ENCODE data around the gene IL1B.
A peak's percentile ranks its signal among the peaks of the same experiment; 100 is the strongest.
"Not testable (repeated sequence)": the region's sequence is repeated elsewhere in the genome, so short reads cannot be mapped to it uniquely, and the experiment has no call there.

The IL1B gene

GRCh38 chr2:112836695-112837117 lies at the start of gene IL1B:
TSS of gene IL1B (minus strand) at chr2:112836779. CDS start at chr2:112836229, 550 bp downstream.
- no peak for DNase-seq

DNA sequence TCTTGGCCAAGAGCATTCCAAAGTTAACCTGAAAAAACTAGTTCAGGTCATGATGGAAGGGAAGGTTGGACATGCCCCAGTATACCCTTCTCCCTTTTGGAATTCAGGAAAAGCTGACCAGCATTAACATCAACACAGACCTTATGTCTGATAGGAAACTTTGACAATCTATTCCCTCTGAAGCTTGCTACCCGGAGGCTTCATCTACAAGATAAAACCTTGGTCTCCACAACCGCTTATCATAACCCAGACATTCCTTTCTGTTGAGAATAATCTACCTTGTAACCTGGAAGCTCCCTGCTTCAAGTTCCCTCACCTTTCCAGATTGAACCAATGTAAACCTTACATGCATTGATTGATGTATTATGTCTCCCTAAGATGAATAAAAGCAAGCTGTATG lies 49.7 kb upstream of the IL1B start:
- DNase-seq, result no peak

DNA sequence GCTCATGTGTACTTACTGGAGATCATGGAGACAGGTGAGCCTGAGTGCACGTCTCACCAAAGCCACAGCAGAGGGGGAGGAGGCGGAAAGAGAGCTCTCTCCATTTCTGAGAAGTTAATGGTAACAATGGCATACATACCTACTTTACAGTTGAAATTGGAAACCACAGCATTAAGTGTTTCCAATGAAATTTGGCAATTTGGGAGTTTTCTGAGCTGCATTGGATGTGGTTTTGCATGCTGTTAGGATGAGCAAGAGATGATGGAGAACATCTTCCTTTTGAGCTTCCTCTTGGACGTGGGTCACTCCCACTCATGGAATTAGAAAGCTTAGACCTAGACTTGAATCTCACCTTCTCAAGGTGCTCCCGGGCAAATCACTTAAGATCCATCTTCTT lies 48.9 kb upstream of the IL1B start:
- DNase-seq, result no peak

- DNase-seq, result peak; percentile 19 to 72 (median 54)
These were observed 48.4 kb upstream of the IL1B start for GRCh38 chr2:112884869-112885505.

- DNase-seq, result no peak
These were observed 47.1 kb upstream of the IL1B start for GRCh38 chr2:112883669-112884068.

GRCh38 chr2:112881217-112881985 lies 44.8 kb upstream of the IL1B start:
- DNase-seq, result no peak

DNA sequence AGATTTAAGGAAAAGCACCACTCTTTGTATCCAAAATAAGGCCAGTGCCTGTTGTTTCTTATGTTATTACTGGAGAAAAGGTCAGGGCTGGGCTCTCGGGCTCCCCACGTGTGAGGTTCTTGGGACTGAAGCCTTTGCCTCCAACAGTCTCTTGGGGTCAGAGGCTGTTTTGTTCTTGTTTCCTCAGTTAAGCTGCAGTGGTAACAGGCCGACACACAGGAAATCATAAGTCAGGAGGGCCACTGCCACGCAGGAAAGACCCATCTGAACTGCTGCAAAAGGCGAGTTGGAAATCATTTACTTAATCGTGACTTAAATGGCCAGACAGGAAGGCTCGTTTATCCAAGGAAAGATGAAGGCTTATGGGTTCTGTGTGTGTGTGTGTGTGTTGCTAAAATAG lies 44.1 kb upstream of the IL1B start:
- no peak for DNase-seq

GRCh38 chr2:112880091-112880531 lies 43.5 kb upstream of the IL1B start:
- DNase-seq, result no peak

GRCh38 chr2:112879491-112880041 lies 43.0 kb upstream of the IL1B start:
- no peak for DNase-seq

- no peak for DNase-seq
These were observed 40.8 kb upstream of the IL1B start for GRCh38 chr2:112877423-112877822.

- no peak for DNase-seq
These were observed 40.4 kb upstream of the IL1B start for GRCh38 chr2:112876971-112877361.

DNA sequence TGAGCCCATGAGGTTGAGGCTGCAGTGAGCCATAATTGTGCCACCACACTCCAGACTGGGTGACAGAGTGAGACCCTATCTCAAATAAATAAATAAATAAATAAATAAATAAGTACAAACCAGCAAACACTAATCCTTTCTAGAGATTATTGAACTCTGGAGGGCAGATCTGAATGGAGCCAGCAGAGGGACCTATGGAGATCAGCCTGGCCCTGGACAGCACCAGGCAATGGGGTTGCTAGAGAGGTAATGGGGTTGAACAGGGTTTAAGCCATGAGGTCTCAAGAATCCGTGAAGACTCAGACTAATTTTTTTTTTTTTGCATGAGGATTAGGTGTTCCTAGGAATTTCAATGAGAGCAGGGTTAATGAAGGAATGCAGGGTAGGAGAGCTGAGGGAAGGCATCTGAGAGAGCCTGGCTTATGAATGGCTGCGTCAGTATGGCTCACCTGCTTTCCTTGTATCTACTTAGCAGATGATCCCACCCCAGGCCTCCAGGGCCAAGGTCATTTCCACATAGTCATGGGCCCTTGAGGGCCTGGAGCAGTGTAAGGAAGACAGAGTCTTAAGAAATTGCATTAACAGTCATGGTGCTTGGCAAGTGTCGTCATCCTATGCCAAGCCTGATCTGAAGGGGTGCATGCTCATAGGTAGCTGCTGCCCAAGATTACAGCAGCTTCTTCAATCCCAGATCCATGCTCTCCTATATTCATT lies 39.8 kb upstream of the IL1B start:
- DNase-seq, result no peak

- no peak for DNase-seq
These were observed 34.6 kb upstream of the IL1B start for GRCh38 chr2:112870841-112871835.

GRCh38 chr2:112869258-112869842 lies 32.8 kb upstream of the IL1B start:
- peak in 1 of 4 experiments; percentile 6 for DNase-seq

- DNase-seq, result no peak
These were observed 31.4 kb upstream of the IL1B start for GRCh38 chr2:112867701-112868631.

GRCh38 chr2:112866128-112866835 lies 29.7 kb upstream of the IL1B start:
- no peak for DNase-seq

GRCh38 chr2:112864072-112864471 lies 27.5 kb upstream of the IL1B start:
- no peak for DNase-seq

GRCh38 chr2:112859406-112860183 lies 23.0 kb upstream of the IL1B start:
- not testable (repeated sequence) for DNase-seq

DNA sequence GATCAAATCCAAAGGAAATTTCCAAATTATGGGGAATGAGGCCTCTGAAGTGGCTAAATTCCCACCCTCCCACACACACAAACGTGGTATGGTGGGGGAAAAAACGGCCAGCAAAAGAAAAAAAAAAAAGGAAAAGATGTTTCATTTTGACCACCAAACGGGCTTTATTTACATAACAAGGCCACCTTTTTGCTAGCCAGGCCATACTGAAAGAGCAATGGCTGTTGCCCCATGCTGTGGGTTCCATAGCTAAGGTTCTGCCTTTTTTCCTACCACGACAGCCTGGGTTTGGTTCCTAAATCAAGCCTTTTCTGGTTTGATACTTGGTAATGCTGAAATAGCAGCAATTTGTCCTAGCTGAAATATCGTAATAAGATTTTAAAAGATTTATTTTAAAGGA lies 14.0 kb upstream of the IL1B start:
- no peak for DNase-seq
